GM12892 (cell line): ENCODE measurements around the gene ADSS2.
"Not testable (repeated sequence)": the region's sequence is repeated elsewhere in the genome, so short reads cannot be mapped to it uniquely, and the experiment has no call there.

Experiments used
- DNase-seq: peaks from one replicate; pipeline ENCODE4 v3.0.0; 2011; ENCODE audit not compliant: insufficient read length
- FAIRE-seq: peaks from 2 replicates; lab custom pipeline; 2011; peaks lifted over from hg19 to GRCh38; lab: Jason Lieb, UNC
- POLR2A ChIP-seq: IDR thresholded peaks from 2 replicates; pipeline ENCODE4 v1.6.1; 2011; ENCODE audit warnings: low read depth, low read length, control low read depth
- POLR2AphosphoS5 ChIP-seq: IDR thresholded peaks from 2 replicates; pipeline ENCODE4 v1.6.1; 2011; ENCODE audit warnings: low read depth, low read length, control low read depth
- TAF1 ChIP-seq: IDR thresholded peaks from 2 replicates; pipeline ENCODE4 v1.6.1; 2011; ENCODE audit warnings: low read depth, mild to moderate bottlenecking, control low read depth, low read length, borderline replicate concordance

ADSS2 gene

GRCh38 chr1:244370060-244370637 lies 81.6 kb downstream of the ADSS2 start:
- TF ChIP-seq POLR2AphosphoS5: no peak
- no peak for TF ChIP-seq POLR2A
- TF ChIP-seq TAF1: no peak
- no peak for FAIRE-seq
- no peak for DNase-seq

GRCh38 chr1:244369256-244370057 lies 82.3 kb downstream of the ADSS2 start:
- no peak for FAIRE-seq
- DNase-seq: no peak
- TF ChIP-seq TAF1 (no peak), POLR2AphosphoS5 (no peak), POLR2A (no peak)

- TF ChIP-seq POLR2A (no peak), POLR2AphosphoS5 (no peak), TAF1 (no peak)
- DNase-seq: no peak
- FAIRE-seq: no peak
Observed at GRCh38 chr1:244368279-244368678, 83.4 kb downstream of the ADSS2 start.

GRCh38 chr1:244367399-244368114 lies 84.2 kb downstream of the ADSS2 start:
- TF ChIP-seq POLR2AphosphoS5 (no peak), TAF1 (no peak), POLR2A (no peak)
- FAIRE-seq (no peak), DNase-seq (no peak)

- FAIRE-seq (no peak), DNase-seq (no peak)
- TF ChIP-seq TAF1 (no peak), POLR2A (no peak), POLR2AphosphoS5 (no peak)
Observed at GRCh38 chr1:244365809-244366208, 85.9 kb downstream of the ADSS2 start.

- not testable (repeated sequence) for FAIRE-seq, DNase-seq
Observed at GRCh38 chr1:244365262-244365661, 86.4 kb downstream of the ADSS2 start.

GRCh38 chr1:244362476-244362875 lies 89.2 kb downstream of the ADSS2 start:
- DNase-seq (no peak), FAIRE-seq (no peak)
- TF ChIP-seq POLR2AphosphoS5: no peak
- no peak for TF ChIP-seq POLR2A
- no peak for TF ChIP-seq TAF1

GRCh38 chr1:244361764-244362473 lies 89.8 kb downstream of the ADSS2 start:
- FAIRE-seq (no peak), DNase-seq (no peak)
- TF ChIP-seq POLR2AphosphoS5 (no peak), POLR2A (no peak), TAF1 (no peak)
